ENCODE results near the gene ELMO2.

ELMO2 gene

GRCh38 chr20:46317685-46318177, 88.7 kb downstream of the ELMO2 start:
- TF ChIP-seq POLR2A (IDR thresholded peaks at IDR 0.05; ENCODE audit: low read depth, low read length): no peak
- DNase-seq (ENCODE audit: insufficient read length, low spot score): no peak
- FAIRE-seq: no peak

GRCh38 chr20:46316984-46317684, 89.3 kb downstream of the ELMO2 start:
- no peak for TF ChIP-seq POLR2A (IDR thresholded peaks at IDR 0.05; ENCODE audit: low read depth, low read length)
- DNase-seq (ENCODE audit: insufficient read length, low spot score): no peak
- FAIRE-seq: no peak

Data from H54 (cell line).